Small intestine (tissue), 7 donors: Measurements from ENCODE around the gene NFATC1. TPM values are rescaled to one million over a fixed set of nuclear protein-coding genes. Genes with fewer than 3 reads are reported as not detected.
A peak's percentile ranks its signal among the peaks of the same experiment; 100 is the strongest.

ENCODE experiments used
- DNase-seq, 2 donors: peaks; one replicate each; pipeline versions ENCODE4 v3.0.0 to v3.0.0-alpha.2; 2013
- FAIRE-seq: peaks from 2 replicates; lab custom pipeline; 2012; peaks lifted over from hg19 to GRCh38; lab: Jason Lieb, UNC
- H3K27ac ChIP-seq, 3 donors: one replicate each; pipeline ENCODE4 v1.5.1; 2013; ENCODE audit warnings: low read length in 2 of 3, mild to moderate bottlenecking in 2 of 3, control low read depth in 1 of 3, inconsistent platforms in 1 of 3, low read depth in 1 of 3, moderate library complexity in 1 of 3
- H3K27me3 ChIP-seq, 3 donors: one replicate each; pipeline ENCODE4 v1.6.1; 2013; ENCODE audit warnings: low read length in 3 of 3, inconsistent platforms in 1 of 3; ENCODE audit not compliant: control insufficient read depth in 3 of 3, insufficient read depth in 3 of 3
- H3K36me3 ChIP-seq, 3 donors: one replicate each; pipeline ENCODE4 v1.6.1; 2013; ENCODE audit warnings: low read length in 3 of 3, inconsistent platforms in 1 of 3, low read depth in 1 of 3, mild to moderate bottlenecking in 1 of 3, moderate library complexity in 1 of 3; ENCODE audit not compliant: control insufficient read depth in 3 of 3, insufficient read depth in 2 of 3
- H3K4me1 ChIP-seq, 3 donors: one replicate each; pipeline ENCODE4 v1.6.1; 2013; ENCODE audit warnings: low read length in 2 of 3, inconsistent platforms in 1 of 3, low read depth in 1 of 3, mild to moderate bottlenecking in 1 of 3, moderate library complexity in 1 of 3; ENCODE audit not compliant: control insufficient read depth in 3 of 3, insufficient read depth in 2 of 3
- H3K4me3 ChIP-seq, 3 donors: one replicate each; pipeline ENCODE4 v1.5.1; 2013; ENCODE audit warnings: low read length in 3 of 3, control low read depth in 1 of 3, inconsistent platforms in 1 of 3, low read depth in 1 of 3, mild to moderate bottlenecking in 1 of 3, moderate library complexity in 1 of 3
- H3K9me3 ChIP-seq, 2 donors: one replicate each; pipeline ENCODE4 v1.6.1; 2013; ENCODE audit warnings: low read depth in 1 of 2, low read length in 1 of 2; ENCODE audit not compliant: control insufficient read depth in 2 of 2, insufficient read depth in 1 of 2
- WGBS, 3 donors: extraction: QIAGEN DNeasy Blood & Tissue Kit; methylation state at CpG; one replicate each; pipeline ENCODE4 v1.1.7; 2013; 5-methylcytosine and 5-hydroxymethylcytosine counted together
- polyA plus RNA-seq, 4 donors: library from polyadenylated mRNA; stranded (reverse) in 3 of 4; unstranded in 1 of 4; fragments of 200-250 nt in 3 of 4; fragments of 120-200 nt in 1 of 4; gene quantifications; one replicate each; pipeline versions ENCODE4 v1.2.1 to v1.2.3, GENCODE V29; 2013
- donor health status: healthy with polysubstance abuse.
- donor health status: control.
- donor health status: control.
- donor health status: Bipolar disorder and iron deficiency.
- donor health status: healthy.

NFATC1 gene
- polyA plus RNA-seq, 4 donors, result 0.67 to 5.9 (median 2.2) TPM

GRCh38 chr18:79574938-79575525 is 179.3 kb downstream of the NFATC1 start:
- peak in 1 of 2 donors; percentile 14 for DNase-seq
- Histone ChIP-seq H3K4me1 (peaks cover 0 to 21% (median 0%) of the 10 kb centered on the region in 3 donors), H3K9me3 (peaks cover 0 to 13% of the 10 kb centered on the region in 2 donors), H3K27ac (no peak overlapping the region), H3K4me3 (no peak overlapping the region), H3K27me3 (no peaks in the 10 kb centered on the region), H3K36me3 (no peaks in the 10 kb centered on the region)
- no peak for FAIRE-seq
- 51 to 55% (median 52%) methylated on average over 17 of the region's 17 CpGs for WGBS, 3 donors

DNA sequence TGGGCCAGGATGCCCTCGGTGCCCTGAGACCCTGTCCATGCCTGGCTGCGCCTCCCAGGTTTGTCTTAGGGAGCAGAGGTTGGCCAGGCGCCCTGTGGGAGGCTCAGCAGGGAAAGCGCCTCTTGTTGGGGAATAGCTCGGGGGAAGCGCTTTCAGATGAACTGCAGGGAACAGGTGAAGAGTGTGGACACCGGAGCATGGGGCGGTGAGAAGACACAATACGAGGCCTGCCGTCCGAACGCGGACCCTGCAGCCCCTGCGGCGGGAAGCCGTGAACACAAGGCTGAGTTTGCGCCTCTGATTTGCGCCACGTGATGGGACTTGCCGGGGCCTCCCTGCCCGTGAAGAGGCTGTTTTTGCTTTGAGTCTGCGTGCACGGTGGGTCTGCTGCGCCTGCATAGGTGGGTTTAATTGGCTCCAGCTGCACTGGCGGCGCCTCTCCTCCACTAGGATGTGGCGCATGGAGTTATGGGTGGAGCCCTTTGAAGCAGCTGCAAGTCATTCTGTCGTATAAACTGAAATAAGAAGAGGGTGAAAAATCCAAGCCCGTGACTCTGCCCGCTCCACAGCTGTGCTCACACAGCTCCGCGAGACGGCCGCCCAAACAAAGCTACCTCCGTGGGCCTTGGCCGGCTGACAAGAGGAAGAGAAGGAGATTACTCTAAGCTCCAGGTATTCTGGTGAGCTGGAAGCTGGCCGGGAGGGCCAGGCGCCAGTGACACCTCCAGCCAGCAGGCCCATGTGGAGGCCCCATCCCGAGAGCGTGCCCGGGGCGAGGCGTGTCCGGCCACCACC is 180.4 kb downstream of the NFATC1 start:
- Histone ChIP-seq H3K9me3 (peaks cover 0 to 13% of the 10 kb centered on the region in 2 donors), H3K36me3 (no peaks in the 10 kb centered on the region), H3K27me3 (no peaks in the 10 kb centered on the region), H3K4me1 (peaks cover 0 to 21% (median 0%) of the 10 kb centered on the region in 3 donors), H3K4me3 (no peak overlapping the region), H3K27ac (peak overlapping the region in 2 of 3 donors; percentile 17 to 53)
- DNase-seq (peak in 1 of 2 donors; percentile 21), FAIRE-seq (no peak)
- WGBS, 3 donors, result 70 to 78% (median 75%) methylated on average over 42 to 44 of the region's 44 CpGs

DNA sequence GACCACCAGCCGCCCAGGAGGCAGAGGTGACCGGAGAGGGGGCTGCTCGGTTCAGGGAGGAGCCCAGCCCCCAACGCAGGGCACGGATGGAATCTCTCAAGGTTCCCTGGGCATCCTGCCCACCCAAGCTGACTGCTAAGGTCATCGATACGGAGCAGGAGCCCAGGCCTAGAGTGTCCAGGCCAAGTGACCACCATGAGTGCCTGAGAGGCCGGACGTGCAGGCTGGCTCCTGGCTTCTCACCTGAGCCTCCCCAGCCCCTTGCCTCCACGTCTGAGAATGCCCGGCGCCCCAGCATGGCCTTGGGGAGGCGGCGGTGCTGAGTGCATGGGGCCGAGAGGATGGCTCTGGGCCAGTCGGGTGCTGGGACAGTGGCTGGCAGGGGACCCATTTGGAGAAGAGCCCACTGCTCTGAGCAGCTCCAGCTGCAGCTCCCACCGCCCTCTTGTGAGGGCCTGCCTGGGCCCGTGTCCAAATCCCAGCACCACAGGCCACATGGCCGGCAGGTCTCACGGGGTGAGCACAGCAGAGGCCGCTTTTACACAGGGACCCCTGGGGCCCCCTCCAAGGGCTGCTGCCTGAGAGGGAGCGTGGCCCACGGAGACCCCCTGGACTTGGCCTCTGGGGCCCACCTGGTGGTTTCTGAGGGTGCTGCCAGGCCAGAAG is 181.1 kb downstream of the NFATC1 start:
- WGBS, 3 donors, result 57 to 70% (median 69%) methylated on average over 21 to 23 of the region's 23 CpGs

GRCh38 chr18:79577451-79578395 is 182.0 kb downstream of the NFATC1 start:
- Histone ChIP-seq H3K4me1 (peaks cover 0 to 21% (median 0%) of the 10 kb centered on the region in 3 donors), H3K36me3 (no peaks in the 10 kb centered on the region), H3K9me3 (peaks cover 0 to 11% of the 10 kb centered on the region in 2 donors), H3K4me3 (no peak overlapping the region), H3K27ac (no peak overlapping the region), H3K27me3 (no peaks in the 10 kb centered on the region)
- WGBS, 3 donors, result 67 to 75% (median 74%) methylated on average over 36 to 37 of the region's 37 CpGs
- FAIRE-seq (no peak), DNase-seq (no peak)

More for the DNA sequence above, 181.1 kb downstream of the NFATC1 start:
- FAIRE-seq, result no peak
- no peak overlapping the region for H3K4me3 ChIP-seq
- no peaks in the 10 kb centered on the region for H3K36me3 ChIP-seq
- peaks cover 0 to 21% (median 0%) of the 10 kb centered on the region in 3 donors for H3K4me1 ChIP-seq
- peaks cover 0 to 13% of the 10 kb centered on the region in 2 donors for H3K9me3 ChIP-seq
- peak in 1 of 2 donors; percentile 31 for DNase-seq
- peak overlapping the region in 2 of 3 donors; percentile 17 to 53 for H3K27ac ChIP-seq
- no peaks in the 10 kb centered on the region for H3K27me3 ChIP-seq

DNA sequence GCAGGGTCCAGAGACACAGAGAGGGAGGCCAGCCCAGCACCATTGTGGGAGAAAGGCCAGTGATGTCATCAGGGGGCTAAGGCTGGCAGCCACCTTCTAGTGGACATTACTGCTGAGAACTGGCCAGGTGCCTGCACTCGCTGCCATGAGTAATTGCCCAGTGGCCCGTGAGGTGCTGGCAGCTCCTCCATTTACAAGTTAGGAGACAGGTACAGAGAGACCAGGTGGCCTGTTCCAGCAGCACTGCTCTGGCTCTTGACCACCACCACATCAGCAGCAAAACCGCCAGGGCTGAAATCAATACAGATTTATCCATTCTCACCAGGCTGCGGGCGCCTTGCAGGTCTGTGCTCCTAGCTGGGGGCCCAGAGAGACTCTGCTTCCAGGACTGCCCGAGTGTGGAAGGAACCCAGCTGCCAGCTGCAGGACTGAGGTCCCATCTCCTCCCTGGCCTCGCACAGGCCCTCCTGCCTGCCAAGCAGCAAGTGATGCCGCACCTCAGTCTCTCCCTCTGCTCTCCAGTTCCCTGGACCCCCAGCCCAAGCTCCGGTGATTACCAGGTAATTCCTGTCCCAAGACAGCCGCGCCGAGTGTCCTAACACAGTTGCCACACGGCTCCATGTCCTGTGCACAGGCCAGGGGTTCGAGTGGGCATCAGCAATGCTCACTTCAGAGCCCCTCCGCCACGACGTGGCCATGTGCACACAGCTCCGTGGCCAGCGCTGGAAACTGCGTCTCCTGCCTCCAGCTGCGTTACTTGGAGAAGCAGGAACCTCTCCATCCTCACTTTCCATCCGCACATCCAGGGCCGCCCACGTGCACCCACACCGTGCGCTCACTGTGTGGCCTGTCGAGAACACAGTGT is 182.9 kb downstream of the NFATC1 start:
- DNase-seq, result no peak
- Histone ChIP-seq H3K4me1 (peaks cover 0 to 21% (median 0%) of the 10 kb centered on the region in 3 donors), H3K36me3 (no peaks in the 10 kb centered on the region), H3K4me3 (no peak overlapping the region), H3K9me3 (peaks cover 0 to 4% of the 10 kb centered on the region in 2 donors), H3K27me3 (no peaks in the 10 kb centered on the region), H3K27ac (no peak overlapping the region)
- 81 to 90% (median 83%) methylated on average over 26 to 27 of the region's 27 CpGs for WGBS, 3 donors
- no peak for FAIRE-seq
